NT2/D1 (cell line): ENCODE data around the gene JAK3.

ENCODE experiments used
- YY1 ChIP-seq: IDR thresholded peaks from 2 replicates; pipeline ENCODE4 v1.6.1; 2011; ENCODE audit not compliant: insufficient read length, insufficient read depth
- ZNF274 ChIP-seq: IDR thresholded peaks from 2 replicates; pipeline ENCODE4 v1.6.1; 2011; ENCODE audit warnings: mild to moderate bottlenecking, low read depth, low read length

DNA sequence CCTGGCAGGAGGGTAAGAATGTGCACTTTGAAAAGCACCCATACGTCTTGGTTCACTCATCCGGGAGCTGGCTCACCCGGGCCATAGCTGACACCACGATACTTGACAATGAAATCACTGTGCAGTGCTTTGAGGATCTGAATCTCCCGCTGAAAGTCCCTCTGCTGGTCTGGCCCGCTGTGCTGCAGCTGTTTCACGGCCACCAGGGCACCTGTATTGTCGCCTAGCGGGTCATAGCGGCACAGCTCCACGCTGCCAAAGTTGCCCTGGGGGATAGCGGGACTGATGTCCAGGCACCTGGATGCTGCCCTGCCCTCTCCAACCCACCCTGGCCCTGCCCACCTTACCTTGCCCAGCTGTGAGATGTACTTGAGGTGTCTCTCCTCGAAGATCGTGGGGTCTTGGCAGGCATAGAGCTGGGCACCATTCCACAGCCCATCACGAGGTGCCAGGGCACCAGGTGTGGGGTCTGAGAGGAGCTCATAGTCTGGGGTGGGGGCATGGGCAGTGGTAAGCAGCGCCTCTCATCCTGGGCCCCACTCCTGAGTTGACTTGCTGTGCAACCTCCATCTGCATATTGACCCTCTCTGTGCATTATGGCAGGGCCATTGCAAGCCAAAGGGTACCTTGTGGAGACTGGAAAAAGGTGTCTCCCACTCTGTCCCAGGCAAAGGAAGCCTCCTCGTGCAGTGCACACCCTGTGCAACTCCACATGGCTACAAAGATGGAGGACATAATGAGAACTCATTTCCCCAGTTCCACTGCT lies 15.2 kb downstream of the JAK3 start:
- TF ChIP-seq YY1 (no peak), ZNF274 (no peak)
